Neural cell (in vitro differentiated cells): ENCODE results near the gene KLHL3. TPM values are rescaled to one million over a fixed set of nuclear protein-coding genes. Genes with fewer than 3 reads are reported as not detected.

Source experiments
- H2AFZ ChIP-seq: fragments of 200-600, 300-800 bp; sonication (generic), shearing (Covaris generic); 2 replicates; pipeline ENCODE4 v1.6.0; 2014; ENCODE audit warnings: low read depth, mild to moderate bottlenecking, antibody characterized with exemption, low read length, moderate library complexity
- H3F3A ChIP-seq: fragments of 200-600 bp; shearing (Covaris generic); 2 replicates; pipeline ENCODE4 v1.6.1; 2016; ENCODE audit warnings: mild to moderate bottlenecking, moderate library complexity, mixed read lengths, antibody characterized with exemption, low read length; ENCODE audit not compliant: insufficient read depth, poor library complexity, severe bottlenecking
- H3K27ac ChIP-seq: fragments of 200-600, 300-800 bp; sonication (generic), shearing (Covaris generic); 2 replicates; pipeline ENCODE4 v1.5.1; 2014; ENCODE audit warnings: mild to moderate bottlenecking, low read length, moderate library complexity
- H3K27me3 ChIP-seq: fragments of 300-800, 200-600 bp; sonication (generic), shearing (Covaris generic); 2 replicates; pipeline ENCODE4 v1.6.0; 2014; ENCODE audit warnings: mild to moderate bottlenecking, low read depth, low read length, moderate library complexity; ENCODE audit not compliant: insufficient read depth
- H3K36me3 ChIP-seq: fragments of 300-800, 200-600 bp; sonication (generic), shearing (Covaris generic); 2 replicates; pipeline ENCODE4 v1.5.1; 2014; ENCODE audit warnings: mild to moderate bottlenecking, antibody characterized with exemption, low read length, moderate library complexity; ENCODE audit not compliant: insufficient read depth
- H3K4me2 ChIP-seq: fragments of 300-800, 200-600 bp; sonication (generic), shearing (Covaris generic); 2 replicates; pipeline ENCODE4 v1.6.0; 2014; ENCODE audit warnings: mild to moderate bottlenecking, low read length
- H3K4me3 ChIP-seq: fragments of 300-800, 200-600 bp; sonication (generic), shearing (Covaris generic); 2 replicates; pipeline ENCODE4 v1.5.1; 2014; ENCODE audit warnings: mild to moderate bottlenecking, low read length, moderate library complexity
- H3K79me2 ChIP-seq: fragments of 200-600 bp; shearing (Covaris generic); replicated peaks from 2 replicates; pipeline ENCODE4 v1.6.0; 2014; ENCODE audit warnings: mild to moderate bottlenecking, low read length, moderate library complexity; ENCODE audit not compliant: insufficient read depth
- H3K9ac ChIP-seq: fragments of 300-800, 200-600 bp; sonication (generic), shearing (Covaris generic); 2 replicates; pipeline ENCODE4 v1.6.1; 2016; ENCODE audit warnings: mild to moderate bottlenecking, low read length, mixed read lengths
- H3K9me2 ChIP-seq: fragments of 200-600 bp; shearing (Covaris generic); 2 replicates; pipeline ENCODE4 v1.6.1; 2016; ENCODE audit warnings: mild to moderate bottlenecking, low read length, mixed read lengths; ENCODE audit not compliant: insufficient read depth
- H3K9me3 ChIP-seq: fragments of 200-600, 300-800 bp; sonication (generic), shearing (Covaris generic); 2 replicates; pipeline ENCODE4 v1.6.1; 2016; ENCODE audit warnings: mild to moderate bottlenecking, mixed run types, low read length, moderate library complexity, mixed read lengths
- H4K20me1 ChIP-seq: fragments of 200-600 bp; shearing (Covaris generic); 2 replicates; pipeline ENCODE4 v1.6.1; 2016; ENCODE audit warnings: mild to moderate bottlenecking, mixed run types; ENCODE audit not compliant: insufficient read depth
- EP300 ChIP-seq: fragments of 450-650 bp; conservative IDR thresholded peaks from 2 replicates; pipeline ENCODE4 v1.6.1; 2014; ENCODE audit warnings: antibody characterized with exemption, mild to moderate bottlenecking, moderate library complexity; ENCODE audit not compliant: poor library complexity, severe bottlenecking
- EZH2 ChIP-seq: fragments of 200-600, 300-800 bp; shearing (Covaris generic), sonication (generic); IDR thresholded peaks from 2 replicates; pipeline ENCODE4 v1.6.1; 2014; ENCODE audit warnings: antibody characterized with exemption, low read length, borderline replicate concordance, mild to moderate bottlenecking; ENCODE audit not compliant: insufficient read depth, poor library complexity, severe bottlenecking
- MXI1 ChIP-seq: fragments of 450-650 bp; conservative IDR thresholded peaks from 2 replicates; pipeline ENCODE4 v1.6.1; 2014; ENCODE audit warnings: antibody characterized with exemption, mild to moderate bottlenecking; ENCODE audit not compliant: poor library complexity, severe bottlenecking
- POLR2AphosphoS5 ChIP-seq: IDR thresholded peaks from 2 replicates; pipeline ENCODE4 v1.6.1; 2012
- RAD21 ChIP-seq: fragments of 450-650 bp; conservative IDR thresholded peaks from 2 replicates; pipeline ENCODE4 v1.6.1; 2014; ENCODE audit warnings: antibody characterized with exemption, mild to moderate bottlenecking, moderate library complexity
- SMC3 ChIP-seq: fragments of 450-650 bp; conservative IDR thresholded peaks from 2 replicates; pipeline ENCODE4 v1.6.1; 2014; ENCODE audit warnings: antibody characterized with exemption, mild to moderate bottlenecking, moderate library complexity; ENCODE audit not compliant: poor library complexity
- TAF1 ChIP-seq: IDR thresholded peaks from 2 replicates; pipeline ENCODE4 v1.6.1; 2012; ENCODE audit warnings: low read depth
- polyA plus RNA-seq: library from polyadenylated mRNA; depleted of rRNA; stranded (reverse); fragments of >200 nt; gene quantifications from 2 replicates; pipeline ENCODE4 v1.2.3, GENCODE V29; 2014
- TF ChIP-seq, protein P1 (sequence below): IDR thresholded peaks from 2 replicates; pipeline ENCODE4 v1.6.1; 2012; ENCODE audit warnings: borderline replicate concordance
- TF ChIP-seq, protein P2 (sequence below): fragments of 450-650 bp; IDR thresholded peaks from 2 replicates; pipeline ENCODE4 v1.5.1; 2014; ENCODE audit warnings: antibody characterized with exemption, mild to moderate bottlenecking, moderate library complexity; ENCODE audit not compliant: poor library complexity, severe bottlenecking

The KLHL3 gene
- polyA plus RNA-seq, 1 donor from 2014 or later, result 12.9 TPM

DNA sequence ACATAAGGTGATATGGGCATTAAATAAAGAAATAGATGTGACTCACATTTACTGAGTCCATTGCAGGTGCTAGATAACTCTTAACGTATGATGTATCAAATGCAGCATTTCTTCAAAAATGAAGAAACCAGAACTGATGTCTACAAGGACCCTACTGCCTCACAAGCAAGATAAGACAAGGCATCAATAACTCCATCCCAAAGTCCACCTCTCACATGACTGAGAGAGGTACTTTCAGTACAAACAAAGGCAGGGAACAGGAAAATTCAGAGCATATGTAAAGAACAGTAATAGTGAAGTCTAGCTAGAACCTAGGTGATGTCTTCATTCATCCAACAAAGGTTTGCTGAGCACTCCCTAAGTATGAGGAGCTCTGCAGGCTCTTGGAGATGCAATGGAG is 54.7 kb downstream of the KLHL3 start:
- no peak overlapping the region for H3K4me3 ChIP-seq
- H3F3A ChIP-seq, result no peaks in the 10 kb centered on the region
- H3K4me2 ChIP-seq, result no peak overlapping the region
- H3K9ac ChIP-seq, result no peak overlapping the region
- H3K9me2 ChIP-seq, result no peaks in the 10 kb centered on the region
- no peaks in the 10 kb centered on the region for H3K27me3 ChIP-seq
- no peaks in the 10 kb centered on the region for H3K36me3 ChIP-seq
- H3K27ac ChIP-seq, result no peak overlapping the region
- TF ChIP-seq, protein P1, sequence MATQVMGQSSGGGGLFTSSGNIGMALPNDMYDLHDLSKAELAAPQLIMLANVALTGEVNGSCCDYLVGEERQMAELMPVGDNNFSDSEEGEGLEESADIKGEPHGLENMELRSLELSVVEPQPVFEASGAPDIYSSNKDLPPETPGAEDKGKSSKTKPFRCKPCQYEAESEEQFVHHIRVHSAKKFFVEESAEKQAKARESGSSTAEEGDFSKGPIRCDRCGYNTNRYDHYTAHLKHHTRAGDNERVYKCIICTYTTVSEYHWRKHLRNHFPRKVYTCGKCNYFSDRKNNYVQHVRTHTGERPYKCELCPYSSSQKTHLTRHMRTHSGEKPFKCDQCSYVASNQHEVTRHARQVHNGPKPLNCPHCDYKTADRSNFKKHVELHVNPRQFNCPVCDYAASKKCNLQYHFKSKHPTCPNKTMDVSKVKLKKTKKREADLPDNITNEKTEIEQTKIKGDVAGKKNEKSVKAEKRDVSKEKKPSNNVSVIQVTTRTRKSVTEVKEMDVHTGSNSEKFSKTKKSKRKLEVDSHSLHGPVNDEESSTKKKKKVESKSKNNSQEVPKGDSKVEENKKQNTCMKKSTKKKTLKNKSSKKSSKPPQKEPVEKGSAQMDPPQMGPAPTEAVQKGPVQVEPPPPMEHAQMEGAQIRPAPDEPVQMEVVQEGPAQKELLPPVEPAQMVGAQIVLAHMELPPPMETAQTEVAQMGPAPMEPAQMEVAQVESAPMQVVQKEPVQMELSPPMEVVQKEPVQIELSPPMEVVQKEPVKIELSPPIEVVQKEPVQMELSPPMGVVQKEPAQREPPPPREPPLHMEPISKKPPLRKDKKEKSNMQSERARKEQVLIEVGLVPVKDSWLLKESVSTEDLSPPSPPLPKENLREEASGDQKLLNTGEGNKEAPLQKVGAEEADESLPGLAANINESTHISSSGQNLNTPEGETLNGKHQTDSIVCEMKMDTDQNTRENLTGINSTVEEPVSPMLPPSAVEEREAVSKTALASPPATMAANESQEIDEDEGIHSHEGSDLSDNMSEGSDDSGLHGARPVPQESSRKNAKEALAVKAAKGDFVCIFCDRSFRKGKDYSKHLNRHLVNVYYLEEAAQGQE, result no peak
- TF ChIP-seq POLR2AphosphoS5 (no peak), SMC3 (no peak), EZH2 (no peak), MXI1 (no peak), RAD21 (no peak), TAF1 (no peak), EP300 (no peak)
- TF ChIP-seq, protein P2, sequence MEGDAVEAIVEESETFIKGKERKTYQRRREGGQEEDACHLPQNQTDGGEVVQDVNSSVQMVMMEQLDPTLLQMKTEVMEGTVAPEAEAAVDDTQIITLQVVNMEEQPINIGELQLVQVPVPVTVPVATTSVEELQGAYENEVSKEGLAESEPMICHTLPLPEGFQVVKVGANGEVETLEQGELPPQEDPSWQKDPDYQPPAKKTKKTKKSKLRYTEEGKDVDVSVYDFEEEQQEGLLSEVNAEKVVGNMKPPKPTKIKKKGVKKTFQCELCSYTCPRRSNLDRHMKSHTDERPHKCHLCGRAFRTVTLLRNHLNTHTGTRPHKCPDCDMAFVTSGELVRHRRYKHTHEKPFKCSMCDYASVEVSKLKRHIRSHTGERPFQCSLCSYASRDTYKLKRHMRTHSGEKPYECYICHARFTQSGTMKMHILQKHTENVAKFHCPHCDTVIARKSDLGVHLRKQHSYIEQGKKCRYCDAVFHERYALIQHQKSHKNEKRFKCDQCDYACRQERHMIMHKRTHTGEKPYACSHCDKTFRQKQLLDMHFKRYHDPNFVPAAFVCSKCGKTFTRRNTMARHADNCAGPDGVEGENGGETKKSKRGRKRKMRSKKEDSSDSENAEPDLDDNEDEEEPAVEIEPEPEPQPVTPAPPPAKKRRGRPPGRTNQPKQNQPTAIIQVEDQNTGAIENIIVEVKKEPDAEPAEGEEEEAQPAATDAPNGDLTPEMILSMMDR, result no peak
- H2AFZ ChIP-seq, result no peak overlapping the region
- no peaks in the 10 kb centered on the region for H3K79me2 ChIP-seq
- H3K9me3 ChIP-seq, result no peaks in the 10 kb centered on the region
- no peaks in the 10 kb centered on the region for H4K20me1 ChIP-seq

DNA sequence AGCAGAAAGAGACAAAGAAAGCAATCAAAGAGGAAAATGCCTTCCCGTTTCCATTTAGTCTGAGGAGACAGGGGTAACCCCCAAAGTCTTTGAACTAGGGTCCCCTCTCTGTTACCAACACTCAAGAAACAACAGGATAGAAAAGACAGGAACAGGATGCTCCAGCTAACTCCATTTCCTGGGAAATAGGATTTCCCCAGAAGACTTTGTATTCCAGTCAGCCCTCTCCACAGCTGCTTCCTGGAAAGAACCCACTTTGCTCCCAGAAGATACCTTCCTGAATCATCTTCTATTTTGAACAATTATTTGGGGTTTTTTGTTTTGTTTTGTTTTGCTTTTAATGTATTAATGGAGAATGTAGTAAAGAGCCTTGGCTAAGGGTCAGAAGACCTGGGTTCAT is 56.0 kb downstream of the KLHL3 start:
- TF ChIP-seq, protein P1, result no peak
- TF ChIP-seq RAD21, result no peak
- TF ChIP-seq TAF1, result no peak
- TF ChIP-seq MXI1, result no peak
- TF ChIP-seq SMC3, result no peak
- TF ChIP-seq POLR2AphosphoS5, result no peak
- TF ChIP-seq EP300, result no peak
- TF ChIP-seq EZH2, result no peak
- TF ChIP-seq, protein P2, result no peak
- Histone ChIP-seq H4K20me1 (no peaks in the 10 kb centered on the region), H3K9me3 (no peaks in the 10 kb centered on the region), H3K4me3 (no peak overlapping the region), H3K4me2 (no peak overlapping the region), H3K9ac (no peak overlapping the region), H3K9me2 (no peaks in the 10 kb centered on the region), H2AFZ (no peak overlapping the region), H3K27me3 (no peaks in the 10 kb centered on the region), H3F3A (no peaks in the 10 kb centered on the region), H3K79me2 (no peaks in the 10 kb centered on the region), H3K36me3 (no peaks in the 10 kb centered on the region), H3K27ac (no peak overlapping the region)
